Caco-2 (cell line): ENCODE results near the gene FHOD3. TPM values are rescaled to one million over a fixed set of nuclear protein-coding genes. Genes with fewer than 3 reads are reported as not detected.

Source experiments
- BruUV-seq: library from RNA; stranded (reverse); fragments of 400-500 nt; replicated peaks from 2 replicates; lab custom pipeline; 2021; lab: Mats Ljungman, UMichigan
- CTCF ChIA-PET: fragments of 300-600 bp; sonication (Branson Sonifier 250); formaldehyde crosslinking; loops from one replicate; lab custom pipeline; 2022; ENCODE audit warnings: antibody characterized with exemption; lab: Charles Lee
- POLR2A ChIA-PET: fragments of 300-600 bp; sonication (Branson Sonifier 250); formaldehyde crosslinking; loops from one replicate; lab custom pipeline; 2022; ENCODE audit warnings: antibody characterized with exemption; lab: Charles Lee
- DNase-seq, 2 experiments: peaks; one replicate each; pipeline versions ENCODE4 v3.0.0 to v3.0.0-alpha.2; 2020 to 2022
- H3K27me3 ChIP-seq: replicated peaks from 2 replicates; pipeline ENCODE4 v1.6.0; 2011; ENCODE audit warnings: low read length; ENCODE audit not compliant: control insufficient read depth, insufficient read depth
- H3K36me3 ChIP-seq: 2 replicates; pipeline ENCODE4 v1.5.1; 2011; ENCODE audit warnings: low read length; ENCODE audit not compliant: control insufficient read depth, insufficient read depth
- H3K4me1 ChIP-seq: fragments of 250-450 bp; sonication (Bioruptor Pico); 2 replicates; pipeline ENCODE4 v1.5.1; 2020; ENCODE audit warnings: mild to moderate bottlenecking
- H3K4me3 ChIP-seq: 2 replicates; pipeline ENCODE4 v1.5.1; 2011; ENCODE audit warnings: low read depth, mild to moderate bottlenecking, control low read depth, low read length
- H3K9me3 ChIP-seq: fragments of 250-450 bp; sonication (Bioruptor Pico); 2 replicates; pipeline ENCODE4 v1.5.1; 2020; ENCODE audit warnings: mild to moderate bottlenecking, moderate library complexity
- H3K27ac Mint-ChIP-seq: one replicate; pipeline ENCODE4 v1.8.0; 2022; ENCODE audit warnings: mixed read lengths; ENCODE audit not compliant: unreplicated experiment
- H3K27me3 Mint-ChIP-seq: one replicate; pipeline ENCODE4 v1.8.0; 2022; ENCODE audit warnings: mixed read lengths; ENCODE audit not compliant: insufficient read depth, unreplicated experiment
- H3K36me3 Mint-ChIP-seq: one replicate; pipeline ENCODE4 v1.8.0; 2022; ENCODE audit warnings: mild to moderate bottlenecking, mixed read lengths; ENCODE audit not compliant: insufficient read depth, unreplicated experiment
- H3K4me1 Mint-ChIP-seq: one replicate; pipeline ENCODE4 v1.8.0; 2022; ENCODE audit warnings: low read depth, mixed read lengths; ENCODE audit not compliant: unreplicated experiment
- H3K4me3 Mint-ChIP-seq: one replicate; pipeline ENCODE4 v1.8.0; 2022; ENCODE audit warnings: mild to moderate bottlenecking, moderate library complexity, mixed read lengths; ENCODE audit not compliant: unreplicated experiment
- H3K9me3 Mint-ChIP-seq: one replicate; pipeline ENCODE4 v1.8.0; 2022; ENCODE audit warnings: mixed read lengths; ENCODE audit not compliant: unreplicated experiment
- intact Hi-C: fragments of 100-400 bp; cut with micrococcal nuclease; formaldehyde crosslinking; loops from one replicate; pipeline ENCODE4 v1.10.0; 2022; ENCODE audit not compliant: unreplicated experiment
- total RNA-seq: library from RNA; stranded (reverse); gene quantifications from 2 replicates; pipeline ENCODE4 v1.2.3, GENCODE V29; 2022
- TF ChIP-seq, protein P1 (sequence below), 2 experiments: fragments of 200-600 bp in 1 of 2; IDR thresholded peaks; 1 replicate in 1 of 2; 2 replicates in 1 of 2; pipeline versions ENCODE4 v1.5.1 to v1.8.0; 2011 to 2022; ENCODE audit warnings: antibody characterized with exemption in 1 of 2, control low read depth in 1 of 2, inconsistent platforms in 1 of 2, low read depth in 1 of 2, low read length in 1 of 2, mild to moderate bottlenecking in 1 of 2, moderate library complexity in 1 of 2; ENCODE audit not compliant: insufficient read depth in 1 of 2, severe bottlenecking in 1 of 2, unreplicated experiment in 1 of 2

The FHOD3 gene
- total RNA-seq, 1 experiment from 2014 or later: not detected

DNA sequence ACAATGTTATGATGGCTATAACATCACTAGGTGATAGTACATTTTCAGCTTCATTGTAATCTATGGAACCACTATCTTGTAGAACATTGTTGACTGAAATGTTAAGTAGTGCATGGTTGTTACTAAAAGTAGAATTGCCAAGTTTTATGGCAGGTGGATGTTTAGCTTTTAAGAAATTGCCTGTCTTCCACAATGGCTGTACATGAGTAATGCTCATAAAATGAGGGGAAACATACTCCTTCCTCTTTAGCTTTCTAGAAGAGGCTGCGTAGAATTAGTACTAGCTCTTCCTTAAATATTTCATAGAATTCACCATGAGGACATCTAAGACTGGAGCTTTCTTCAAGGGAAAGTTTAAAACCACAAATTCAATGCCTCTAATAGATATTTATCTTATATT, 370.3 kb downstream of the FHOD3 start:
- Histone ChIP-seq H3K9me3 (no peaks in the 10 kb centered on the region), H3K4me3 (no peak overlapping the region), H3K36me3 (no peaks in the 10 kb centered on the region), H3K4me1 (no peaks in the 10 kb centered on the region), H3K27me3 (no peaks in the 10 kb centered on the region)
- Mint-ChIP-seq H3K36me3 (no peaks in the 10 kb centered on the region), H3K9me3 (no peaks in the 10 kb centered on the region), H3K4me1 (no peaks in the 10 kb centered on the region), H3K27ac (no peak overlapping the region), H3K4me3 (no peak overlapping the region), H3K27me3 (peaks cover 7% of the 10 kb centered on the region)
- POLR2A ChIA-PET: no interaction called here
- BruUV-seq: no TSS peak
- CTCF ChIA-PET: no interaction called here
- no peak for DNase-seq
- intact Hi-C loops: no loop called here
- TF ChIP-seq, protein P1, sequence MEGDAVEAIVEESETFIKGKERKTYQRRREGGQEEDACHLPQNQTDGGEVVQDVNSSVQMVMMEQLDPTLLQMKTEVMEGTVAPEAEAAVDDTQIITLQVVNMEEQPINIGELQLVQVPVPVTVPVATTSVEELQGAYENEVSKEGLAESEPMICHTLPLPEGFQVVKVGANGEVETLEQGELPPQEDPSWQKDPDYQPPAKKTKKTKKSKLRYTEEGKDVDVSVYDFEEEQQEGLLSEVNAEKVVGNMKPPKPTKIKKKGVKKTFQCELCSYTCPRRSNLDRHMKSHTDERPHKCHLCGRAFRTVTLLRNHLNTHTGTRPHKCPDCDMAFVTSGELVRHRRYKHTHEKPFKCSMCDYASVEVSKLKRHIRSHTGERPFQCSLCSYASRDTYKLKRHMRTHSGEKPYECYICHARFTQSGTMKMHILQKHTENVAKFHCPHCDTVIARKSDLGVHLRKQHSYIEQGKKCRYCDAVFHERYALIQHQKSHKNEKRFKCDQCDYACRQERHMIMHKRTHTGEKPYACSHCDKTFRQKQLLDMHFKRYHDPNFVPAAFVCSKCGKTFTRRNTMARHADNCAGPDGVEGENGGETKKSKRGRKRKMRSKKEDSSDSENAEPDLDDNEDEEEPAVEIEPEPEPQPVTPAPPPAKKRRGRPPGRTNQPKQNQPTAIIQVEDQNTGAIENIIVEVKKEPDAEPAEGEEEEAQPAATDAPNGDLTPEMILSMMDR (IDR thresholded peaks at IDR 0.05; ENCODE audit: insufficient read depth in 1 of 2, low read depth in 1 of 2, low read length in 1 of 2, severe bottlenecking in 1 of 2, unreplicated experiment in 1 of 2): no peak

DNA sequence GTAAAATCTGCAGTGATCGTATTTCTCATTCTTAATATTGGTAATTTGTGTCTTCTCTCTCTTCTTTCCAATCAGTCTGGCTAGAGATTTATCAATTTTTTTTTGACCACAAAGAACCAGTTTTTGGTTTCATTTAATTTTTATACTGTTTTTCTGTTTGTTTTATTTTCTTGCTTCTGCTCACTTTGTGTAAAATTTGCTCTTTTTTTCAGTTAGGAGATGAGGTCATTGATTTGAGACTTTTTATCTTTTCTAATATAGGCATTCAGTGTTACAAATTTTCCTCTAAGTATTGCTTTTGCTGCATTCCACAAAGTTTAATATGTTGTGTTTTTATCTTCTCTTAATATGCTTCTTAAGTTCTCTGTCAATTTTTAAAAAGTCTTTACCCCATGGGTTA, 370.8 kb downstream of the FHOD3 start:
- ChIA-PET CTCF (no interaction called here), POLR2A (no interaction called here)
- no peak for DNase-seq
- Mint-ChIP-seq H3K4me1 (no peaks in the 10 kb centered on the region), H3K27ac (no peak overlapping the region), H3K27me3 (peaks cover 10% of the 10 kb centered on the region), H3K4me3 (no peak overlapping the region), H3K9me3 (no peaks in the 10 kb centered on the region), H3K36me3 (no peaks in the 10 kb centered on the region)
- intact Hi-C loops: no loop called here
- BruUV-seq: no TSS peak
- TF ChIP-seq, protein P1 (IDR thresholded peaks at IDR 0.05; ENCODE audit: insufficient read depth in 1 of 2, low read depth in 1 of 2, low read length in 1 of 2, severe bottlenecking in 1 of 2, unreplicated experiment in 1 of 2): no peak
- no peaks in the 10 kb centered on the region for H3K4me1 ChIP-seq
- no peaks in the 10 kb centered on the region for H3K36me3 ChIP-seq
- no peaks in the 10 kb centered on the region for H3K27me3 ChIP-seq
- H3K9me3 ChIP-seq: no peaks in the 10 kb centered on the region
- H3K4me3 ChIP-seq: no peak overlapping the region

DNA sequence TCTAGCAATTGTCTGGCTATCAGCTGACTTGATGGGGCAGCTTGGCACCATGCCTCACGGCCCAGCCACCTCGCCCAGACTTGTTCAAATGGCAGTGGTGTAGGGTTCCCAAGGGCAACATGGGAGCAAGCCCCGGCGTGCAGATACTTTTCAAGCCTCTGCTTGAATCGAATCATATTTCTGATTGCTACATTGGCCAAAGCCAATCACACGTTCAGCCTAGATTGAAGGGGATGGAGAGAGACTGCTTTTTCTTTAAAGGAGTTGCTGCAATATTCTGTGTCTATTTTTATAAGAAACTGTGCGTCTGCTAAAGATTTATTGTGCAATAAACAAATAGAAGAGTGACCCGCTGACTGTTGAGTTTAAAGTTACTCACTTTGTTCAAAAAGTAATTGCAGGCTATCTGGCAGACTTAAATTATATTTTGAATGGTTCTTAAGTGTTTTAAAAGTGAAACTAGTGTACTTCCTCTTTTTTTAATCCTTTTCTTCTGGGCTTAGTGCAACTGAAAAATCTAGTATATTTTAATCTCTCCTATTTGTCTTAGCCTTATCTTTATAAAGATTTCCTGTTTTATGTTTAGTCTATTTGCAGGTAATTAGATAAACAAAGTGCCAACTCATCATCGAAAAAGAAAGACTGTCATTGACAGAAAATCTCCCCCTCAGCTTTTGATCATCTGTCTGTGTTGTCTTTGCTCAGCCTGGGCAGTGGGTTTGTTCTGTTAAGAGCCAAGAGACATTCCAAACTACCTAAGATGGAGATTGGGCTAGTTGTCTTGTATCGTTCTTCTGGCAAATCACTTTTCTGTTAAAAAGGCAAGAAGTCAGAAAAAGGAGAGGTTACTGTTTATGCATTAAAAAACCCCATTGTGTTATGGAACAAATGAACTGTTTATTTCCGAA, 375.2 kb downstream of the FHOD3 start:
- ChIA-PET POLR2A (interaction anchor here (0.7 kb wide), 1 partner anchor 62 kb away, joined by 3 read pairs; no protein-coding TSS in a partner anchor), CTCF (no interaction called here)
- TF ChIP-seq, protein P1 (IDR thresholded peaks at IDR 0.05; ENCODE audit: insufficient read depth in 1 of 2, low read depth in 1 of 2, low read length in 1 of 2, severe bottlenecking in 1 of 2, unreplicated experiment in 1 of 2): no peak
- Histone ChIP-seq H3K36me3 (no peaks in the 10 kb centered on the region), H3K27me3 (no peaks in the 10 kb centered on the region), H3K4me1 (no peaks in the 10 kb centered on the region), H3K4me3 (no peak overlapping the region), H3K9me3 (no peaks in the 10 kb centered on the region)
- intact Hi-C loops: no loop called here
- no peak for DNase-seq
- Mint-ChIP-seq H3K9me3 (no peaks in the 10 kb centered on the region), H3K27ac (no peak overlapping the region), H3K36me3 (no peaks in the 10 kb centered on the region), H3K27me3 (peaks cover 13% of the 10 kb centered on the region), H3K4me3 (no peak overlapping the region), H3K4me1 (no peaks in the 10 kb centered on the region)
- no TSS peak for BruUV-seq
